Muscle of leg (tissue), 16 donors: ENCODE measurements around the gene ZNF165. TPM values are rescaled to one million over a fixed set of nuclear protein-coding genes. Genes with fewer than 3 reads are reported as not detected.
"Not testable (repeated sequence)": the region's sequence is repeated elsewhere in the genome, so short reads cannot be mapped to it uniquely, and the experiment has no call there.

Source experiments
- DNase-seq: peaks from one replicate; pipeline ENCODE4 v3.0.0; 2013
- H3K27ac ChIP-seq: one replicate; pipeline ENCODE4 v1.5.1; 2013; ENCODE audit warnings: mild to moderate bottlenecking, low read length, control low read depth
- H3K27me3 ChIP-seq: one replicate; pipeline ENCODE4 v1.6.1; 2013; ENCODE audit warnings: low read length; ENCODE audit not compliant: control insufficient read depth, insufficient read depth
- H3K36me3 ChIP-seq: one replicate; pipeline ENCODE4 v1.6.1; 2013; ENCODE audit warnings: low read length; ENCODE audit not compliant: control insufficient read depth, insufficient read depth
- H3K4me1 ChIP-seq: one replicate; pipeline ENCODE4 v1.6.1; 2013; ENCODE audit warnings: low read length; ENCODE audit not compliant: control insufficient read depth, insufficient read depth
- H3K4me3 ChIP-seq: one replicate; pipeline ENCODE4 v1.5.1; 2013; ENCODE audit warnings: low read length, control low read depth
- H3K9me3 ChIP-seq: replicated peaks from 2 replicates; pipeline ENCODE4 v1.6.1; 2013; ENCODE audit warnings: low read depth, low read length; ENCODE audit not compliant: control insufficient read depth
- WGBS: methylation state at CpG from one replicate; pipeline ENCODE4 v1.1.5; 2013; ENCODE audit warnings: missing lambda C conversion rate; ENCODE audit not compliant: insufficient coverage; 5-methylcytosine and 5-hydroxymethylcytosine counted together
- long read RNA-seq, 11 donors: transcript quantifications; one replicate each; lab custom pipeline, GENCODE V29; 2026
- polyA plus RNA-seq, 8 donors: library from polyadenylated mRNA; unstranded; fragments of 120-200 nt; gene quantifications; one replicate each; pipeline versions ENCODE4 v1.2.1 to v1.2.3, GENCODE V29; 2013; ENCODE audit warnings: inconsistent platforms in 1 of 8, low replicate concordance in 1 of 8; ENCODE audit not compliant: insufficient read length in 8 of 8, insufficient read depth in 1 of 8
- total RNA-seq: library from RNA; stranded (reverse); fragments of 120-200 nt; gene quantifications from one replicate; pipeline ENCODE4 v1.2.4, GENCODE V29; 2013

The ZNF165 gene
- 0.62 TPM for total RNA-seq
- polyA plus RNA-seq, result under 1 TPM; 0.24 to 0.67 (median 0.52) TPM
- long read RNA-seq, donor 1, result 0 reads
- long read RNA-seq, donor 2, result 0 reads
- long read RNA-seq, donor 3, result 0 reads
- long read RNA-seq, donor 4, result 0 reads
- long read RNA-seq, donor 5, result 0 reads
- long read RNA-seq, donor 6, result 0 reads
- long read RNA-seq, donor 7, result 0 reads
- long read RNA-seq, donor 8, result 0 reads
- long read RNA-seq, donor 9, result 0 reads
- long read RNA-seq, donor 10, result 0 reads
- long read RNA-seq, donor 11, result 0 reads

GRCh38 chr6:28080381-28080630 lies at the start of gene ZNF165:
ZNF165 (plus strand) TSS chr6:28080568; CDS start chr6:28085481, 4,913 bp downstream.
- H3K9me3 ChIP-seq, H3K27me3 ChIP-seq, DNase-seq, H3K36me3 ChIP-seq, H3K4me1 ChIP-seq: not testable (repeated sequence)
- peak within 1 kb of the TSS; percentile 80 for H3K4me3 ChIP-seq
- 0% methylated on average over 6 of the region's 15 CpGs for WGBS
- peak within 1 kb of the TSS; percentile 84 for H3K27ac ChIP-seq

- Histone ChIP-seq H3K4me1 (no peaks in the 10 kb centered on the region), H3K27me3 (peaks cover 2% of the 10 kb centered on the region), H3K27ac (no peak overlapping the region), H3K9me3 (no peaks in the 10 kb centered on the region), H3K36me3 (no peaks in the 10 kb centered on the region), H3K4me3 (no peak overlapping the region)
- DNase-seq, result no peak
- no CpG with 5 or more reads among the region's 4 CpGs for WGBS
Measured at GRCh38 chr6:28053584-28053983, 26.8 kb upstream of the ZNF165 start.

- WGBS, result 67% methylated on average over 1 of the region's 2 CpGs
- Histone ChIP-seq H3K27me3 (no peaks in the 10 kb centered on the region), H3K9me3 (no peaks in the 10 kb centered on the region), H3K4me1 (no peaks in the 10 kb centered on the region), H3K27ac (no peak overlapping the region), H3K4me3 (no peak overlapping the region), H3K36me3 (no peaks in the 10 kb centered on the region)
- DNase-seq, result no peak
Measured at GRCh38 chr6:28060405-28060804, 20.0 kb upstream of the ZNF165 start.

- Histone ChIP-seq H3K4me3 (no peak overlapping the region), H3K4me1 (no peaks in the 10 kb centered on the region), H3K27me3 (no peaks in the 10 kb centered on the region), H3K9me3 (no peaks in the 10 kb centered on the region), H3K36me3 (no peaks in the 10 kb centered on the region), H3K27ac (no peak overlapping the region)
- WGBS, result no CpG with 5 or more reads among the region's 3 CpGs
- no peak for DNase-seq
Measured at GRCh38 chr6:28064272-28064671, 16.1 kb upstream of the ZNF165 start.

GRCh38 chr6:28068067-28068466 lies 12.3 kb upstream of the ZNF165 start:
- Histone ChIP-seq H3K4me3 (no peak overlapping the region), H3K27ac (no peak overlapping the region), H3K4me1 (no peaks in the 10 kb centered on the region), H3K9me3 (no peaks in the 10 kb centered on the region), H3K27me3 (peaks cover 2% of the 10 kb centered on the region), H3K36me3 (no peaks in the 10 kb centered on the region)
- DNase-seq, result no peak

- not testable (repeated sequence) for DNase-seq, H3K9me3 ChIP-seq, H3K4me1 ChIP-seq, H3K27me3 ChIP-seq, H3K4me3 ChIP-seq, H3K36me3 ChIP-seq, H3K27ac ChIP-seq
- no CpG with 5 or more reads among the region's 4 CpGs for WGBS
Measured at GRCh38 chr6:28070968-28071367, 9.4 kb upstream of the ZNF165 start.

GRCh38 chr6:28078050-28078449 lies 2.3 kb upstream of the ZNF165 start:
- DNase-seq, result no peak
- H3K36me3 ChIP-seq, result no peaks in the 10 kb centered on the region

GRCh38 chr6:28078836-28079235 lies 1.5 kb upstream of the ZNF165 start:
- WGBS, result 60% methylated on average over 1 of the region's 6 CpGs
- Histone ChIP-seq H3K9me3 (no peaks in the 10 kb centered on the region), H3K4me3 (no peak overlapping the region), H3K36me3 (no peaks in the 10 kb centered on the region), H3K27ac (no peak overlapping the region), H3K4me1 (peaks cover 8% of the 10 kb centered on the region), H3K27me3 (no peaks in the 10 kb centered on the region)
- DNase-seq, result no peak

More at GRCh38 chr6:28078050-28078449, 2.3 kb upstream of the ZNF165 start:
- H3K27ac ChIP-seq, result no peak overlapping the region
- no peak overlapping the region for H3K4me3 ChIP-seq
- H3K27me3 ChIP-seq, result no peaks in the 10 kb centered on the region
- H3K4me1 ChIP-seq, result peaks cover 8% of the 10 kb centered on the region
- no peaks in the 10 kb centered on the region for H3K9me3 ChIP-seq

- Histone ChIP-seq H3K4me3 (peak overlapping the region; percentile 80), H3K4me1 (peaks cover 8% of the 10 kb centered on the region), H3K36me3 (no peaks in the 10 kb centered on the region), H3K27ac (peak overlapping the region; percentile 84), H3K27me3 (no peaks in the 10 kb centered on the region), H3K9me3 (no peaks in the 10 kb centered on the region)
- peak; percentile 99 for DNase-seq
- WGBS, result under 1% methylated on average over 33 of the region's 46 CpGs
Measured at GRCh38 chr6:28080631-28081485, 490 bp downstream of the ZNF165 start.

GRCh38 chr6:28081486-28081751 lies 1.1 kb downstream of the ZNF165 start:
- peak overlapping the region; percentile 80 for H3K4me3 ChIP-seq
- H3K27ac ChIP-seq, result peak overlapping the region; percentile 84
- no peaks in the 10 kb centered on the region for H3K9me3 ChIP-seq
- no peak for DNase-seq
- peaks cover 8% of the 10 kb centered on the region for H3K4me1 ChIP-seq
- no peaks in the 10 kb centered on the region for H3K27me3 ChIP-seq
- no peaks in the 10 kb centered on the region for H3K36me3 ChIP-seq
- WGBS, result 0% methylated on average over 3 of the region's 4 CpGs

- Histone ChIP-seq H3K27ac (no peak overlapping the region), H3K27me3 (no peaks in the 10 kb centered on the region), H3K9me3 (no peaks in the 10 kb centered on the region), H3K36me3 (no peaks in the 10 kb centered on the region), H3K4me1 (peaks cover 8% of the 10 kb centered on the region), H3K4me3 (no peak overlapping the region)
- no peak for DNase-seq
Measured at GRCh38 chr6:28082939-28083338, 2.6 kb downstream of the ZNF165 start.
